ENCODE results near the gene SORBS1. TPM values are rescaled to one million over a fixed set of nuclear protein-coding genes. Genes with fewer than 3 reads are reported as not detected.
A peak's percentile ranks its signal among the peaks of the same experiment; 100 is the strongest.

Gene SORBS1
- total and polyA plus RNA-seq, 2 of the 13 experiments (the other 11 are each of a cell fraction or from before 2014, with no cell fraction given) = 16.8 to 39.8 TPM

- TF ChIP-seq, protein P1, sequence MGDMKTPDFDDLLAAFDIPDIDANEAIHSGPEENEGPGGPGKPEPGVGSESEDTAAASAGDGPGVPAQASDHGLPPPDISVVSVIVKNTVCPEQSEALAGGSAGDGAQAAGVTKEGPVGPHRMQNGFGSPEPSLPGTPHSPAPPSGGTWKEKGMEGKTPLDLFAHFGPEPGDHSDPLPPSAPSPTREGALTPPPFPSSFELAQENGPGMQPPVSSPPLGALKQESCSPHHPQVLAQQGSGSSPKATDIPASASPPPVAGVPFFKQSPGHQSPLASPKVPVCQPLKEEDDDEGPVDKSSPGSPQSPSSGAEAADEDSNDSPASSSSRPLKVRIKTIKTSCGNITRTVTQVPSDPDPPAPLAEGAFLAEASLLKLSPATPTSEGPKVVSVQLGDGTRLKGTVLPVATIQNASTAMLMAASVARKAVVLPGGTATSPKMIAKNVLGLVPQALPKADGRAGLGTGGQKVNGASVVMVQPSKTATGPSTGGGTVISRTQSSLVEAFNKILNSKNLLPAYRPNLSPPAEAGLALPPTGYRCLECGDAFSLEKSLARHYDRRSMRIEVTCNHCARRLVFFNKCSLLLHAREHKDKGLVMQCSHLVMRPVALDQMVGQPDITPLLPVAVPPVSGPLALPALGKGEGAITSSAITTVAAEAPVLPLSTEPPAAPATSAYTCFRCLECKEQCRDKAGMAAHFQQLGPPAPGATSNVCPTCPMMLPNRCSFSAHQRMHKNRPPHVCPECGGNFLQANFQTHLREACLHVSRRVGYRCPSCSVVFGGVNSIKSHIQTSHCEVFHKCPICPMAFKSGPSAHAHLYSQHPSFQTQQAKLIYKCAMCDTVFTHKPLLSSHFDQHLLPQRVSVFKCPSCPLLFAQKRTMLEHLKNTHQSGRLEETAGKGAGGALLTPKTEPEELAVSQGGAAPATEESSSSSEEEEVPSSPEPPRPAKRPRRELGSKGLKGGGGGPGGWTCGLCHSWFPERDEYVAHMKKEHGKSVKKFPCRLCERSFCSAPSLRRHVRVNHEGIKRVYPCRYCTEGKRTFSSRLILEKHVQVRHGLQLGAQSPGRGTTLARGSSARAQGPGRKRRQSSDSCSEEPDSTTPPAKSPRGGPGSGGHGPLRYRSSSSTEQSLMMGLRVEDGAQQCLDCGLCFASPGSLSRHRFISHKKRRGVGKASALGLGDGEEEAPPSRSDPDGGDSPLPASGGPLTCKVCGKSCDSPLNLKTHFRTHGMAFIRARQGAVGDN (CRISPR knock-in tag; IDR thresholded peaks at IDR 0.05) = no peak
- no peak for TF ChIP-seq ZNF235 (CRISPR knock-in tag; IDR thresholded peaks at IDR 0.05; ENCODE audit: borderline replicate concordance)
- TF ChIP-seq KDM5B (CRISPR knock-in tag; IDR thresholded peaks at IDR 0.05; ENCODE audit: borderline replicate concordance) = no peak
- peak; percentile 74; the same call in 1 of the 2 replicates for TF ChIP-seq NFKBIZ (CRISPR knock-in tag; IDR thresholded peaks at IDR 0.05)
- peak; percentile 54; the same call in 1 of the 2 replicates for TF ChIP-seq JUND (CRISPR knock-in tag; IDR thresholded peaks at IDR 0.05)
- 0 out of 2 replicates have a peak, but pooled peaks have one; percentile 17 for TF ChIP-seq DRAP1 (CRISPR knock-in tag; IDR thresholded peaks at IDR 0.05)
- TF ChIP-seq TCF7L2 (IDR thresholded peaks at IDR 0.05; ENCODE audit: low read depth, low read length) = peak; percentile 14; the same call in 1 of the 2 replicates
- TF ChIP-seq, protein P2, sequence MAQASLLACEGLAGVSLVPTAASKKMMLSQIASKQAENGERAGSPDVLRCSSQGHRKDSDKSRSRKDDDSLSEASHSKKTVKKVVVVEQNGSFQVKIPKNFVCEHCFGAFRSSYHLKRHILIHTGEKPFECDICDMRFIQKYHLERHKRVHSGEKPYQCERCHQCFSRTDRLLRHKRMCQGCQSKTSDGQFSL (CRISPR knock-in tag; IDR thresholded peaks at IDR 0.05) = no peak
- TF ChIP-seq MAZ (IDR thresholded peaks at IDR 0.05; ENCODE audit: borderline replicate concordance, low read depth, low read length) = no peak
- TF ChIP-seq MAZ (CRISPR knock-in tag; IDR thresholded peaks at IDR 0.05; ENCODE audit: low read depth) = no peak
- no peak for TF ChIP-seq ARNTL (CRISPR knock-in tag; IDR thresholded peaks at IDR 0.05)
- TF ChIP-seq TEAD2 (CRISPR knock-in tag; IDR thresholded peaks at IDR 0.05) = no peak
- no peak for TF ChIP-seq ZNF121 (CRISPR knock-in tag; IDR thresholded peaks at IDR 0.05)
- TF ChIP-seq JARID2 (CRISPR knock-in tag; IDR thresholded peaks at IDR 0.05; ENCODE audit: insufficient replicate concordance) = no peak
- no peak for TF ChIP-seq SIN3A (IDR thresholded peaks at IDR 0.05; ENCODE audit: borderline replicate concordance, low read depth, low read length)
- no peak for TF ChIP-seq BRD4 (CRISPR knock-in tag; IDR thresholded peaks at IDR 0.05)
- TF ChIP-seq TFAP4 (IDR thresholded peaks at IDR 0.05; ENCODE audit: borderline replicate concordance, low read depth) = peak; percentile 59; the same call in 1 of the 2 replicates
- TF ChIP-seq PLRG1 (conservative IDR thresholded peaks at IDR 0.05) = no peak
- TF ChIP-seq ZNF546 (CRISPR knock-in tag; conservative IDR thresholded peaks at IDR 0.05) = no peak
- TF ChIP-seq, protein P3, sequence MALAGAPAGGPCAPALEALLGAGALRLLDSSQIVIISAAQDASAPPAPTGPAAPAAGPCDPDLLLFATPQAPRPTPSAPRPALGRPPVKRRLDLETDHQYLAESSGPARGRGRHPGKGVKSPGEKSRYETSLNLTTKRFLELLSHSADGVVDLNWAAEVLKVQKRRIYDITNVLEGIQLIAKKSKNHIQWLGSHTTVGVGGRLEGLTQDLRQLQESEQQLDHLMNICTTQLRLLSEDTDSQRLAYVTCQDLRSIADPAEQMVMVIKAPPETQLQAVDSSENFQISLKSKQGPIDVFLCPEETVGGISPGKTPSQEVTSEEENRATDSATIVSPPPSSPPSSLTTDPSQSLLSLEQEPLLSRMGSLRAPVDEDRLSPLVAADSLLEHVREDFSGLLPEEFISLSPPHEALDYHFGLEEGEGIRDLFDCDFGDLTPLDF (CRISPR knock-in tag; IDR thresholded peaks at IDR 0.05) = no peak
- TF ChIP-seq CAMTA2 (CRISPR knock-in tag; IDR thresholded peaks at IDR 0.05; ENCODE audit: borderline replicate concordance) = no peak
- TF ChIP-seq ZNF3 (CRISPR knock-in tag; IDR thresholded peaks at IDR 0.05) = no peak
- TF ChIP-seq, protein P4, sequence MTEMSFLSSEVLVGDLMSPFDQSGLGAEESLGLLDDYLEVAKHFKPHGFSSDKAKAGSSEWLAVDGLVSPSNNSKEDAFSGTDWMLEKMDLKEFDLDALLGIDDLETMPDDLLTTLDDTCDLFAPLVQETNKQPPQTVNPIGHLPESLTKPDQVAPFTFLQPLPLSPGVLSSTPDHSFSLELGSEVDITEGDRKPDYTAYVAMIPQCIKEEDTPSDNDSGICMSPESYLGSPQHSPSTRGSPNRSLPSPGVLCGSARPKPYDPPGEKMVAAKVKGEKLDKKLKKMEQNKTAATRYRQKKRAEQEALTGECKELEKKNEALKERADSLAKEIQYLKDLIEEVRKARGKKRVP (CRISPR knock-in tag; IDR thresholded peaks at IDR 0.05) = peak in 1 of 2 experiments; percentile 62; a peak in 1 of 4 replicates
Observed at GRCh38 chr10:95346715-95347401, 214.3 kb downstream of the SORBS1 start (continued).
